Left lung (tissue), 10 donors: ENCODE data around the gene HMCN1. TPM values are rescaled to one million over a fixed set of nuclear protein-coding genes. Genes with fewer than 3 reads are reported as not detected.

Experiments
- ATAC-seq: fragments of 200-7000 bp; cut with Tn5 transposase; one replicate; pipeline ENCODE4 v1.9.1; 2020; ENCODE audit warnings: moderate library complexity
- DNase-seq, 4 donors: peaks; one replicate each; pipeline ENCODE4 v3.0.0-alpha.2; 2013 to 2020
- H3K27ac ChIP-seq, 2 donors: fragments of 200-600 bp; sonication (generic) in 1 of 2; one replicate each; pipeline versions ENCODE4 v1.5.0 to v1.8.0; 2020 to 2021
- H3K27me3 ChIP-seq, 2 donors: fragments of 200-600 bp; sonication (generic) in 1 of 2; one replicate each; pipeline versions ENCODE4 v1.5.0 to v1.8.0; 2020 to 2021
- H3K36me3 ChIP-seq, 2 donors: fragments of 200-600 bp; sonication (generic) in 1 of 2; one replicate each; pipeline versions ENCODE4 v1.5.0 to v1.8.0; 2020 to 2021
- H3K4me1 ChIP-seq, 2 donors: fragments of 200-600 bp; one replicate each; pipeline ENCODE4 v1.8.0; 2021
- H3K4me3 ChIP-seq, 2 donors: fragments of 200-600 bp; sonication (generic) in 1 of 2; one replicate each; pipeline versions ENCODE4 v1.5.0 to v1.8.0; 2020 to 2021; ENCODE audit warnings: mild to moderate bottlenecking in 1 of 2
- H3K9me3 ChIP-seq, 2 donors: fragments of 200-600 bp; sonication (generic) in 1 of 2; one replicate each; pipeline versions ENCODE4 v1.5.0 to v1.8.0; 2020 to 2021
- CTCF ChIP-seq, 2 donors: fragments of 200-600 bp; sonication (generic) in 1 of 2; IDR thresholded peaks; one replicate each; pipeline versions ENCODE4 v1.5.0 to v1.8.0; 2021; ENCODE audit warnings: antibody characterized with exemption in 2 of 2
- intact Hi-C, 2 donors: fragments of 100-400 bp; cut with DNase I; formaldehyde crosslinking; loops; one replicate each; pipeline versions ENCODE4 v1.11.2 to v1.14.2; 2022
- polyA plus RNA-seq, 6 donors: library from polyadenylated mRNA; unstranded; fragments of 120-200 nt; gene quantifications; one replicate each; pipeline ENCODE4 v1.2.1, GENCODE V29; 2013; ENCODE audit not compliant: insufficient read length in 6 of 6
- total RNA-seq, 2 donors: library from RNA; stranded (reverse); fragmentation: NEBNext Ultra II Directional; extraction: Animal tissue kit (Norgen Biotek cat#: 25700); gene quantifications; one replicate each; pipeline ENCODE4 v1.2.1, GENCODE V29; 2021
- donor health status: DM: no; HTN: yes; CAD: no.
- donor health status: DM: no; HTN: no; CAD: no.

Gene HMCN1
- total and polyA plus RNA-seq, 8 donors: 24.0 to 91.0 (median 48.7) TPM

GRCh38 chr1:186228749-186229148 is 494.6 kb downstream of the HMCN1 start:
- no peaks in the 10 kb centered on the region for H3K4me1 ChIP-seq
- no peaks in the 10 kb centered on the region for H3K36me3 ChIP-seq
- intact Hi-C loops: no loop called here
- no peak overlapping the region for H3K27ac ChIP-seq
- no peak overlapping the region for H3K4me3 ChIP-seq
- no peaks in the 10 kb centered on the region for H3K27me3 ChIP-seq
- H3K9me3 ChIP-seq: peaks cover 0 to 3% of the 10 kb centered on the region in 2 donors
- no peak for ATAC-seq
- no peak for TF ChIP-seq CTCF (IDR thresholded peaks at IDR 0.05)
- DNase-seq: no peak

- Histone ChIP-seq H3K9me3 (no peaks in the 10 kb centered on the region), H3K27me3 (no peaks in the 10 kb centered on the region), H3K27ac (no peak overlapping the region), H3K36me3 (no peaks in the 10 kb centered on the region), H3K4me1 (no peaks in the 10 kb centered on the region), H3K4me3 (no peak overlapping the region)
- DNase-seq: no peak
- no peak for ATAC-seq
- no peak for TF ChIP-seq CTCF (IDR thresholded peaks at IDR 0.05)
- intact Hi-C loops: no loop called here
Observed at GRCh38 chr1:186231861-186232436, 497.8 kb downstream of the HMCN1 start.

GRCh38 chr1:186234976-186235686 is 500.9 kb downstream of the HMCN1 start:
- no peaks in the 10 kb centered on the region for H3K9me3 ChIP-seq
- TF ChIP-seq CTCF (IDR thresholded peaks at IDR 0.05): no peak
- no peak for ATAC-seq
- no peak for DNase-seq
- intact Hi-C loops: no loop called here
- no peak overlapping the region for H3K27ac ChIP-seq
- H3K4me1 ChIP-seq: no peaks in the 10 kb centered on the region
- no peaks in the 10 kb centered on the region for H3K36me3 ChIP-seq
- H3K4me3 ChIP-seq: no peak overlapping the region
- H3K27me3 ChIP-seq: no peaks in the 10 kb centered on the region

GRCh38 chr1:186235696-186236095 is 501.5 kb downstream of the HMCN1 start:
- no peaks in the 10 kb centered on the region for H3K9me3 ChIP-seq
- no peak for DNase-seq
- H3K4me3 ChIP-seq: no peak overlapping the region

More at GRCh38 chr1:186235696-186236095, 501.5 kb downstream of the HMCN1 start:
- ATAC-seq: no peak
- TF ChIP-seq CTCF (IDR thresholded peaks at IDR 0.05): no peak
- intact Hi-C loops: no loop called here
- Histone ChIP-seq H3K36me3 (no peaks in the 10 kb centered on the region), H3K4me1 (no peaks in the 10 kb centered on the region), H3K27ac (no peak overlapping the region), H3K27me3 (no peaks in the 10 kb centered on the region)
